Skeletal muscle tissue (tissue), 4 donors: ENCODE data around the gene MBOAT2. TPM values are rescaled to one million over a fixed set of nuclear protein-coding genes. Genes with fewer than 3 reads are reported as not detected.
A peak's percentile ranks its signal among the peaks of the same experiment; 100 is the strongest.

Experiments
- H3K27ac ChIP-seq: one replicate; pipeline ENCODE4 v1.7.0; 2013; ENCODE audit warnings: mild to moderate bottlenecking, low read depth, low read length, inconsistent platforms
- H3K27me3 ChIP-seq, 3 donors: one replicate each; pipeline ENCODE4 v1.7.0; 2013; ENCODE audit warnings: low read length in 3 of 3; ENCODE audit not compliant: control insufficient read depth in 3 of 3, insufficient read depth in 3 of 3
- H3K36me3 ChIP-seq, 3 donors: one replicate each; pipeline ENCODE4 v1.7.0; 2013; ENCODE audit warnings: low read length in 3 of 3; ENCODE audit not compliant: control insufficient read depth in 3 of 3, insufficient read depth in 3 of 3
- H3K4me1 ChIP-seq, 3 donors: one replicate each; pipeline ENCODE4 v1.7.0; 2013; ENCODE audit warnings: low read length in 3 of 3, mild to moderate bottlenecking in 3 of 3; ENCODE audit not compliant: control insufficient read depth in 3 of 3, insufficient read depth in 3 of 3
- H3K4me3 ChIP-seq, 3 donors: one replicate each; pipeline ENCODE4 v1.7.0; 2013; ENCODE audit warnings: low read length in 3 of 3
- H3K9ac ChIP-seq, 3 donors: one replicate each; pipeline ENCODE4 v1.7.0; 2013; ENCODE audit warnings: low read length in 3 of 3, mild to moderate bottlenecking in 3 of 3, moderate library complexity in 2 of 3, low read depth in 1 of 3
- H3K9me3 ChIP-seq, 3 donors: one replicate each; pipeline ENCODE4 v1.7.0; 2013; ENCODE audit warnings: low read length in 3 of 3; ENCODE audit not compliant: control insufficient read depth in 3 of 3
- total RNA-seq: library from RNA; depleted of rRNA; stranded (reverse); fragments of >200 nt; gene quantifications from one replicate; pipeline ENCODE4 v1.2.3, GENCODE V29; 2014
- donor health status: Osteomylitis.

Gene MBOAT2
- total RNA-seq, 1 donor from 2014 or later, result 54.3 TPM

GRCh38 chr2:8892111-8892510, 111.4 kb downstream of the MBOAT2 start:
- H3K4me3 ChIP-seq, result no peak overlapping the region
- no peaks in the 10 kb centered on the region for H3K4me1 ChIP-seq
- H3K9me3 ChIP-seq, result no peaks in the 10 kb centered on the region
- no peak overlapping the region for H3K27ac ChIP-seq
- H3K36me3 ChIP-seq, result no peaks in the 10 kb centered on the region
- H3K9ac ChIP-seq, result no peak overlapping the region
- no peaks in the 10 kb centered on the region for H3K27me3 ChIP-seq

DNA sequence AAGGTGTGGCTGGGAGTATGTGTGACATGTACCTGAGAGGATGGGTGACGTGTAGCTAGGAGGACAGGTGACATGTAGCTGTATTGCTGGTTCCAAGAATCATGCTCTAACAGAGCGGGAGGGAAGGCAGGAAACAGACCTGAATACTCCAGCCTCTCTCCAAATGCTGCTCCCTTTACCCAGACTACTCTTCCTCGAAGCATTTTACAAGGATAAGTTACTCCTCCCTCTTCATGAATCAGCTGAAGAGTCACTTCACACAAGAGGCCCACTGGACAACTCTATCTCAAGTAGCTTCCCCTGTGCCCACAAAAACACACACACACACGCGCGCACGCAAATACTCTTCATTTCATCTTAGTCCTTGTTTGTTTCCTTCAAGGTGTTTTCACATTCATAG, 113.5 kb downstream of the MBOAT2 start:
- no peak overlapping the region for H3K9ac ChIP-seq
- no peaks in the 10 kb centered on the region for H3K9me3 ChIP-seq
- H3K36me3 ChIP-seq, result no peaks in the 10 kb centered on the region

GRCh38 chr2:8888963-8889362, 114.5 kb downstream of the MBOAT2 start:
- Histone ChIP-seq H3K4me3 (no peak overlapping the region), H3K36me3 (no peaks in the 10 kb centered on the region), H3K9me3 (no peaks in the 10 kb centered on the region), H3K4me1 (peaks cover 3 to 11% (median 11%) of the 10 kb centered on the region in 3 donors), H3K27ac (no peak overlapping the region), H3K9ac (no peak overlapping the region), H3K27me3 (no peaks in the 10 kb centered on the region)

More for the DNA sequence above, 113.5 kb downstream of the MBOAT2 start:
- Histone ChIP-seq H3K27me3 (no peaks in the 10 kb centered on the region), H3K27ac (no peak overlapping the region), H3K4me1 (peaks cover 1 to 7% (median 7%) of the 10 kb centered on the region in 3 donors), H3K4me3 (no peak overlapping the region)

DNA sequence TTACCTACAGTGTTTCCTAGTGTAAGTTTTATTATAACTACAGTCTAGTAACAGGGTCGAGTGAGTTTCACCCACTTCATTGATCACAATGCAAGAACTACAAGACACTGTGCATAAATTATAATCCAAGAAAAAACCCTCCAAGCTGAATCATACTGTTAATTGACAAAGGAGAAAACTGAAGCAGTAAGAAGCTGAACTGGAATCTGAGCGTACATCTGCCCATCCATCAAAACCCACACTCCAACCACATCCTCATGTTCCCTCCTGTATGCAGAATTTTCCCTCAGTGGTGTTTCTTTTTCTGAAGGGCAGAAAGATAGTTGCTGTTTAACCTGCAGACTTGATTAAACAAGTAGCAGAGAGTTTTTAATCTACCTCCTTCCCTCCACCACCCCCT, 116.6 kb downstream of the MBOAT2 start:
- no peaks in the 10 kb centered on the region for H3K36me3 ChIP-seq
- H3K27ac ChIP-seq, result no peak overlapping the region
- H3K4me3 ChIP-seq, result no peak overlapping the region
- peaks cover 3 to 11% (median 11%) of the 10 kb centered on the region in 3 donors for H3K4me1 ChIP-seq
- no peak overlapping the region for H3K9ac ChIP-seq
- H3K27me3 ChIP-seq, result no peaks in the 10 kb centered on the region
- H3K9me3 ChIP-seq, result no peaks in the 10 kb centered on the region

- H3K36me3 ChIP-seq, result no peaks in the 10 kb centered on the region
- peaks cover 3 to 11% (median 11%) of the 10 kb centered on the region in 3 donors for H3K4me1 ChIP-seq
- no peaks in the 10 kb centered on the region for H3K9me3 ChIP-seq
- peak overlapping the region; percentile 33 for H3K27ac ChIP-seq
- H3K27me3 ChIP-seq, result no peaks in the 10 kb centered on the region
- H3K4me3 ChIP-seq, result no peak overlapping the region
- no peak overlapping the region for H3K9ac ChIP-seq
Observed at GRCh38 chr2:8886202-8886518, 117.3 kb downstream of the MBOAT2 start.

DNA sequence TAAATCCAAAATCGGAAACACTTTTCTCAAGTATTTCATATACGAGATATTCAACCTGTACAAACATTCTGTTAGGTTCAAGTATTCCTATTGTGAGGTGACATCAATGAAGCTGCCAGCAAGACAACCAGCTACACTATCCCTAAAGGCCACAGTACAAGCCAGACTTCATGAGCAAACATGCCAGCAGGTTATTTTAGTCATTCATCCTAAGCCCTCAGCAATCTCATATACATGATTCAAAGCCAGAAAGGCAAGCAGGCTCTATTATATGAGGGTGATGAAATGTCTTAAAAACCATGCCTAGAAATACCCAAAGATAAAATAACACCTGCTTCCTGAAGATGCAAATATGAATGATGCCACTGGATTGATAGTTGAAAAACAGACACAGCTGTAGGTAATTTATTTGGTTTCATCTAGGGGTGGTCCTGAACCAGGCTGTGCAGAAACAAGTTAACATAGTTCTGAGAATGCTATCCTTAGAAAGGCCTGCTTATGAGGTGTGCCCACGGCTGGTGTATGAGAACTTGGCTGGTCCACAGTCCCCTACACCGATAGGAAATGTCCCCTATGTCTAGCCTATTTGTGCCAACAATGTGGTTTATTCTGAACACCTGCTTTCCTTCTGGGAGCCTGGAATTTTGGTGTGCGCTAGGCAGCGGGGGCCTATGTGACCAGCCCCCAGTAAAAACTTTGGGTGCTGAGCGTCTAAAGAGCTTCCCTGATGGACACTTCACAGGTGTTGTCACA, 117.9 kb downstream of the MBOAT2 start:
- no peaks in the 10 kb centered on the region for H3K27me3 ChIP-seq
- no peak overlapping the region for H3K9ac ChIP-seq
- peak overlapping the region; percentile 33 for H3K27ac ChIP-seq
- no peaks in the 10 kb centered on the region for H3K36me3 ChIP-seq
- H3K4me1 ChIP-seq, result peaks cover 3 to 11% (median 11%) of the 10 kb centered on the region in 3 donors
- no peak overlapping the region for H3K4me3 ChIP-seq
- H3K9me3 ChIP-seq, result no peaks in the 10 kb centered on the region

DNA sequence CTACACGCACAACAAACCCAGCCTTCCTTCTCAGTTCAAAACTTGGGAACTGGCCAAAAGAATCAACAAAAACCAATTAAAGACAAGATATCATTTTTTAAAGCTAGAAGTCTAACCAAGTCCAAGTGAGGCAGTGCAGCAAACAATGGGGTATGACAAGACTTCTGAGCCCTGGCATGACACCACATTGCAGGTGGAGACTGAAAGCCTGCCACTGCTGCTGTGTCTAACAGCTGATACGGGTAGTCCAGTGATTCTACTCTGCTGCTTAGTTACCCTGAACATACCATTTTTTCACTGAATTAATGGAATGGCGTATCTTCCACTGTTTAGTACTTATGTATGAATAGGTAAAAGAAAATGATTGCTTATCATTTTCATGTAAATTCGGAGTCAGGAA, 118.7 kb downstream of the MBOAT2 start:
- Histone ChIP-seq H3K9ac (no peak overlapping the region), H3K27ac (no peak overlapping the region), H3K27me3 (no peaks in the 10 kb centered on the region), H3K4me1 (peaks cover 3 to 11% (median 11%) of the 10 kb centered on the region in 3 donors), H3K4me3 (no peak overlapping the region), H3K9me3 (no peaks in the 10 kb centered on the region), H3K36me3 (no peaks in the 10 kb centered on the region)

- Histone ChIP-seq H3K36me3 (no peaks in the 10 kb centered on the region), H3K9ac (no peak overlapping the region), H3K4me1 (peaks cover 3 to 11% (median 11%) of the 10 kb centered on the region in 3 donors), H3K9me3 (no peaks in the 10 kb centered on the region), H3K27me3 (no peaks in the 10 kb centered on the region), H3K27ac (no peak overlapping the region), H3K4me3 (no peak overlapping the region)
Observed at GRCh38 chr2:8882094-8882493, 121.4 kb downstream of the MBOAT2 start.

DNA sequence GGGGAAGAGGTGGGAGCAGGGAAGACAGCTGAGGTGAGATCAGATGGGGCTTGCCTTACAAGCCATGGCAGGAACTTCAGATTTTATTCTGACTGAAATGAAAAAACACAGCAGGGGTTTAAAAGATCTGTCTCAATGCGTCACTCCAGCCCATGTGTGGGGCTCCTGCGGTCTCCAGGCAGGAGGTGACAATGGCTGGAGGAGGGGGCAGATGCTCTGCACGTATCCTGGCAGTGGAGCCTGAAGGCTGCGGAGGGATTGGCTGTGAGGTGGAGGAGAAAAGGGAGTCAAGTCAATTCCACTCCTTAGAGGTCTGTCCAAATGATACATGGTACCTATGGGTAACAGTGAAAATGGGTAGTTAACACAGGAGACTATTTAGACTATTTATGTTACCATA, 125.6 kb downstream of the MBOAT2 start:
- Histone ChIP-seq H3K4me1 (no peaks in the 10 kb centered on the region), H3K4me3 (no peak overlapping the region), H3K27me3 (no peaks in the 10 kb centered on the region), H3K9ac (no peak overlapping the region), H3K27ac (no peak overlapping the region), H3K36me3 (no peaks in the 10 kb centered on the region), H3K9me3 (no peaks in the 10 kb centered on the region)

- Histone ChIP-seq H3K4me1 (no peaks in the 10 kb centered on the region), H3K27me3 (no peaks in the 10 kb centered on the region), H3K36me3 (no peaks in the 10 kb centered on the region), H3K9ac (no peak overlapping the region), H3K9me3 (no peaks in the 10 kb centered on the region), H3K27ac (no peak overlapping the region), H3K4me3 (no peak overlapping the region)
Observed at GRCh38 chr2:8877332-8877731, 126.2 kb downstream of the MBOAT2 start.
